Hematopoietic multipotent progenitor cell treated with erythropoietin and hydrocortisone succinate and interleukin-3 and kit ligand, for 8 days (in vitro differentiated cells): ENCODE data around the gene CACNG4.

Experiments used
- DNase-seq: peaks from one replicate; pipeline ENCODE4 v3.0.0-alpha.2; 2015

The CACNG4 gene

GRCh38 chr17:67067571-67068482 is 103.3 kb downstream of the CACNG4 start:
- DNase-seq, result no peak

GRCh38 chr17:67068999-67069398 is 104.5 kb downstream of the CACNG4 start:
- DNase-seq, result no peak

- DNase-seq, result no peak
Measured at GRCh38 chr17:67069603-67070136, 105.2 kb downstream of the CACNG4 start.

GRCh38 chr17:67071595-67071994 is 107.1 kb downstream of the CACNG4 start:
- no peak for DNase-seq

GRCh38 chr17:67072885-67073284 is 108.4 kb downstream of the CACNG4 start:
- no peak for DNase-seq

GRCh38 chr17:67074781-67075180 is 110.3 kb downstream of the CACNG4 start:
- no peak for DNase-seq

GRCh38 chr17:67076290-67076689 is 111.8 kb downstream of the CACNG4 start:
- DNase-seq, result no peak

GRCh38 chr17:67078292-67078691 is 113.8 kb downstream of the CACNG4 start:
- no peak for DNase-seq

GRCh38 chr17:67079491-67079890 is 115.0 kb downstream of the CACNG4 start:
- DNase-seq, result no peak

GRCh38 chr17:67080804-67081203 is 116.3 kb downstream of the CACNG4 start:
- no peak for DNase-seq

- DNase-seq, result no peak
Measured at GRCh38 chr17:67082107-67082506, 117.6 kb downstream of the CACNG4 start.
